WTC11 (cell line): ENCODE measurements around the gene LTV1. TPM values are rescaled to one million over a fixed set of nuclear protein-coding genes. Genes with fewer than 3 reads are reported as not detected.
"Not testable (repeated sequence)": the region's sequence is repeated elsewhere in the genome, so short reads cannot be mapped to it uniquely, and the experiment has no call there.

ENCODE experiments used
- ATAC-seq: fragments of 200-7000 bp; cut with Tn5 transposase; 2 replicates; pipeline ENCODE4 v1.10.0; 2021; ENCODE audit warnings: mild to moderate bottlenecking, moderate library complexity
- CTCF ChIA-PET: fragments of 300-600 bp; sonication (Branson Sonifier 250); formaldehyde crosslinking; loops from one replicate; lab custom pipeline; 2021; ENCODE audit warnings: antibody characterized with exemption; lab: Charles Lee
- POLR2A ChIA-PET: fragments of 350-600 bp; sonication (Branson Sonifier 250); formaldehyde crosslinking; loops from one replicate; lab custom pipeline; 2021; ENCODE audit warnings: antibody characterized with exemption; lab: Charles Lee
- DNase-seq: peaks from one replicate; pipeline ENCODE4 v3.0.0; 2021; ENCODE audit warnings: low spot score
- H3K27ac Mint-ChIP-seq: 2 replicates; pipeline ENCODE4 v1.8.0; 2021; ENCODE audit warnings: mixed read lengths
- H3K27me3 Mint-ChIP-seq: 2 replicates; pipeline ENCODE4 v1.8.0; 2021; ENCODE audit warnings: low read depth, mild to moderate bottlenecking, moderate library complexity, mixed read lengths
- H3K36me3 Mint-ChIP-seq: 2 replicates; pipeline ENCODE4 v1.8.0; 2021; ENCODE audit warnings: mixed read lengths
- H3K4me1 Mint-ChIP-seq: 2 replicates; pipeline ENCODE4 v1.8.0; 2022; ENCODE audit warnings: mixed read lengths
- H3K4me3 Mint-ChIP-seq: 2 replicates; pipeline ENCODE4 v1.8.0; 2021; ENCODE audit warnings: mild to moderate bottlenecking, moderate library complexity, mixed read lengths
- H3K9me3 Mint-ChIP-seq: 2 replicates; pipeline ENCODE4 v1.8.0; 2021; ENCODE audit warnings: mixed read lengths
- ATF6 ChIP-seq: sonication (generic); formaldehyde crosslinking; IDR thresholded peaks from 2 replicates; pipeline ENCODE4 v1.8.1; 2023; ENCODE audit warnings: mild to moderate bottlenecking, missing genetic modification reagents
- CBFB ChIP-seq: sonication (generic); formaldehyde crosslinking; IDR thresholded peaks from 2 replicates; pipeline ENCODE4 v1.8.1; 2022; ENCODE audit warnings: mild to moderate bottlenecking, low read depth, missing genetic modification reagents
- GTF2I ChIP-seq: fragments of 250-450 bp; sonication (Bioruptor Pico); conservative IDR thresholded peaks from 2 replicates; pipeline ENCODE4 v1.4.0; 2021; ENCODE audit warnings: mild to moderate bottlenecking
- OVOL2 ChIP-seq: fragments of 250-450 bp; sonication (Bioruptor Pico); IDR thresholded peaks from 2 replicates; pipeline ENCODE4 v1.9.0; 2021; ENCODE audit warnings: mild to moderate bottlenecking, borderline replicate concordance
- RORB ChIP-seq: fragments of 250-450 bp; sonication (Bioruptor Pico); IDR thresholded peaks from 2 replicates; pipeline ENCODE4 v1.9.0; 2021; ENCODE audit warnings: mild to moderate bottlenecking
- SP1 ChIP-seq: sonication (generic); formaldehyde crosslinking; conservative IDR thresholded peaks from 2 replicates; pipeline ENCODE4 v1.8.1; 2022; ENCODE audit warnings: missing genetic modification reagents
- TEAD4 ChIP-seq: sonication (generic); formaldehyde crosslinking; IDR thresholded peaks from 2 replicates; pipeline ENCODE4 v1.8.0; 2022; ENCODE audit warnings: mild to moderate bottlenecking, missing genetic modification reagents
- ZNF232 ChIP-seq: sonication (generic); formaldehyde crosslinking; IDR thresholded peaks from 2 replicates; pipeline ENCODE4 v1.8.0; 2022; ENCODE audit warnings: mild to moderate bottlenecking, missing genetic modification reagents
- ZNF263 ChIP-seq: sonication (generic); formaldehyde crosslinking; IDR thresholded peaks from 2 replicates; pipeline ENCODE4 v1.8.1; 2022; ENCODE audit warnings: low read depth, mild to moderate bottlenecking, moderate library complexity, missing genetic modification reagents
- ZNF396 ChIP-seq: fragments of 250-450 bp; sonication (Bioruptor Pico); IDR thresholded peaks from 2 replicates; pipeline ENCODE4 v1.8.0; 2021; ENCODE audit warnings: mild to moderate bottlenecking, moderate library complexity, borderline replicate concordance
- ZNF512 ChIP-seq: sonication (generic); formaldehyde crosslinking; IDR thresholded peaks from 2 replicates; pipeline ENCODE4 v1.8.1; 2022; ENCODE audit warnings: missing genetic modification reagents, borderline replicate concordance
- ZNF671 ChIP-seq: fragments of 250-450 bp; sonication (Bioruptor Pico); IDR thresholded peaks from 2 replicates; pipeline ENCODE4 v1.8.0; 2021; ENCODE audit warnings: mild to moderate bottlenecking
- total RNA-seq: library from RNA; stranded (reverse); gene quantifications from 3 replicates; pipeline ENCODE4 v1.2.3, GENCODE V29; 2021
- TF ChIP-seq, protein P1 (sequence below): sonication (generic); formaldehyde crosslinking; IDR thresholded peaks from 2 replicates; pipeline ENCODE4 v1.8.1; 2022; ENCODE audit warnings: mild to moderate bottlenecking, moderate library complexity, missing genetic modification reagents
- TF ChIP-seq, protein P2 (sequence below): sonication (generic); formaldehyde crosslinking; IDR thresholded peaks from 2 replicates; pipeline ENCODE4 v1.8.0; 2022; ENCODE audit warnings: mild to moderate bottlenecking, missing genetic modification reagents
- TF ChIP-seq, protein P3 (sequence below): fragments of 200-600 bp; IDR thresholded peaks from 2 replicates; pipeline ENCODE4 v1.8.0; 2022; ENCODE audit warnings: antibody characterized with exemption

The LTV1 gene
- total RNA-seq, 1 experiment from 2014 or later, result 37.7 TPM

GRCh38 chr6:143867236-143867635, 24.1 kb downstream of the LTV1 start:
- no peak for ATAC-seq
- CTCF ChIA-PET, result no interaction called here
- no peak for DNase-seq

DNA sequence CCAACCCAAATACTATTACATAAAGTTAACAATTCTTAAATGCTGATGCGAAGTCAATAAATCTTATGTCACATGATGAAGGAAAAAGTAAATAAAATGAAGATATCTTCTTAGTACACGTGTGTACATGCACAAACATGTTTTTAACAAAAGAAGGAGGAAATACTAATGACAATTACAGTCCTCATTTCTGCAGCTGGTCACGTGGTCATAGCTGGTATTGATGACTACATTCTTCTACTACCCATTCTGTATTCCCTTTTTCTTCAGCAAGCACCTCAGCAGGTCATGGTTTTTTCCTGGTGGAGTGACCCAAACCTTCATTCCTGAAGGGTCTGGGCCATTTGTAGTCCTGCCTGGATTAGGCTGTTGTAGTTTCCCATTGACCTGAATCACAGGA, 25.7 kb downstream of the LTV1 start:
- Mint-ChIP-seq H3K9me3 (peaks cover 46% of the 10 kb centered on the region), H3K36me3 (peaks cover 27% of the 10 kb centered on the region)
- H3K4me3 Mint-ChIP-seq, H3K4me1 Mint-ChIP-seq, ATAC-seq, DNase-seq, CTCF ChIA-PET, H3K27ac Mint-ChIP-seq, H3K27me3 Mint-ChIP-seq, POLR2A ChIA-PET: not testable (repeated sequence)

More at GRCh38 chr6:143867236-143867635, 24.1 kb downstream of the LTV1 start:
- Mint-ChIP-seq H3K4me1 (no peaks in the 10 kb centered on the region), H3K27ac (no peak overlapping the region), H3K4me3 (no peak overlapping the region), H3K36me3 (peaks cover 34% of the 10 kb centered on the region), H3K9me3 (peaks cover 35% of the 10 kb centered on the region), H3K27me3 (no peaks in the 10 kb centered on the region; the same call in 1 of the 2 replicates)
- POLR2A ChIA-PET, result no interaction called here
- TF ChIP-seq ATF6 (CRISPR knock-in tag) (no peak), ZNF232 (no peak), TEAD4 (no peak), OVOL2 (no peak), ZNF396 (CRISPR knock-in tag) (no peak), ZNF263 (CRISPR knock-in tag) (no peak), CBFB (CRISPR knock-in tag) (no peak), RORB (CRISPR knock-in tag) (no peak), GTF2I (CRISPR knock-in tag) (no peak), ZNF671 (CRISPR knock-in tag) (no peak), SP1 (CRISPR knock-in tag) (no peak), ZNF512 (no peak)
- TF ChIP-seq, protein P1, sequence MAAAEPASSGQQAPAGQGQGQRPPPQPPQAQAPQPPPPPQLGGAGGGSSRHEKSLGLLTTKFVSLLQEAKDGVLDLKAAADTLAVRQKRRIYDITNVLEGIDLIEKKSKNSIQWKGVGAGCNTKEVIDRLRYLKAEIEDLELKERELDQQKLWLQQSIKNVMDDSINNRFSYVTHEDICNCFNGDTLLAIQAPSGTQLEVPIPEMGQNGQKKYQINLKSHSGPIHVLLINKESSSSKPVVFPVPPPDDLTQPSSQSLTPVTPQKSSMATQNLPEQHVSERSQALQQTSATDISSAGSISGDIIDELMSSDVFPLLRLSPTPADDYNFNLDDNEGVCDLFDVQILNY (CRISPR knock-in tag), result no peak
- TF ChIP-seq, protein P2, sequence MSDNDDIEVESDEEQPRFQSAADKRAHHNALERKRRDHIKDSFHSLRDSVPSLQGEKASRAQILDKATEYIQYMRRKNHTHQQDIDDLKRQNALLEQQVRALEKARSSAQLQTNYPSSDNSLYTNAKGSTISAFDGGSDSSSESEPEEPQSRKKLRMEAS, result no peak
- TF ChIP-seq, protein P3, sequence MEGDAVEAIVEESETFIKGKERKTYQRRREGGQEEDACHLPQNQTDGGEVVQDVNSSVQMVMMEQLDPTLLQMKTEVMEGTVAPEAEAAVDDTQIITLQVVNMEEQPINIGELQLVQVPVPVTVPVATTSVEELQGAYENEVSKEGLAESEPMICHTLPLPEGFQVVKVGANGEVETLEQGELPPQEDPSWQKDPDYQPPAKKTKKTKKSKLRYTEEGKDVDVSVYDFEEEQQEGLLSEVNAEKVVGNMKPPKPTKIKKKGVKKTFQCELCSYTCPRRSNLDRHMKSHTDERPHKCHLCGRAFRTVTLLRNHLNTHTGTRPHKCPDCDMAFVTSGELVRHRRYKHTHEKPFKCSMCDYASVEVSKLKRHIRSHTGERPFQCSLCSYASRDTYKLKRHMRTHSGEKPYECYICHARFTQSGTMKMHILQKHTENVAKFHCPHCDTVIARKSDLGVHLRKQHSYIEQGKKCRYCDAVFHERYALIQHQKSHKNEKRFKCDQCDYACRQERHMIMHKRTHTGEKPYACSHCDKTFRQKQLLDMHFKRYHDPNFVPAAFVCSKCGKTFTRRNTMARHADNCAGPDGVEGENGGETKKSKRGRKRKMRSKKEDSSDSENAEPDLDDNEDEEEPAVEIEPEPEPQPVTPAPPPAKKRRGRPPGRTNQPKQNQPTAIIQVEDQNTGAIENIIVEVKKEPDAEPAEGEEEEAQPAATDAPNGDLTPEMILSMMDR, result no peak

DNA sequence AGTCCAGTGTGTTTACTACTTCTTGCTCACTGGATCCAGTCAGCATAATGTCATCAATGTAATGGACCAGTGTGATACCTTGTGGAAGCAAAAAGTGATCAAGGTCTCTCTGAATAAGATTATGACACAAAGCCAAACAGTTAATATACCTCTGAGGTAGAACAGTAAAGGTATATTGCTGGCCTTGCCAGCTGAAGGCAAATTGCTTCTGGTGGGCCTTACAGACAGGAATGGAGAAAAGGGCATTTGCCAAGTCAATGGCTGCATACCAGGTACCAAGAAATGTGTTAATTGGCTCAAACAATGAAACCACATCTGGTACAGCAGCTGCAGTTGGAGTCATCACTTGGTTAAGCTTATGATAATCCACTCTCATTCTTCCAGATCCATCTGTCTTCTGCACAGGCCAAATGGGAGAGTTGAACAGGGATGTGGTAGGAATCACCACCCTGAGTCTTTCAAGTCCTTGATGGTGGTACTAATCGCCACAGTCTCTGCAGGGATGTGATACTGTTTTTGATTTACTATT, 28.1 kb downstream of the LTV1 start:
- H3K27ac Mint-ChIP-seq, H3K4me3 Mint-ChIP-seq, H3K4me1 Mint-ChIP-seq, DNase-seq, H3K27me3 Mint-ChIP-seq, POLR2A ChIA-PET, ATAC-seq, CTCF ChIA-PET: not testable (repeated sequence)
- Mint-ChIP-seq H3K9me3 (peaks cover 69% of the 10 kb centered on the region), H3K36me3 (peaks cover 17% of the 10 kb centered on the region)
